GM19397 (cell line): Measurements from ENCODE around the gene GPR55.

Experiments used
- ATAC-seq: cut with Tn5 transposase; IDR thresholded peaks from one replicate; pipeline ENCODE4 v1.9.1; 2021; ENCODE audit warnings: mild to moderate bottlenecking, moderate library complexity; ENCODE audit not compliant: unreplicated experiment

The GPR55 gene

GRCh38 chr2:230951396-230951795, 26.4 kb upstream of the GPR55 start:
- ATAC-seq, result no peak

GRCh38 chr2:230950874-230951339, 25.9 kb upstream of the GPR55 start:
- no peak for ATAC-seq

- peak; percentile 45 for ATAC-seq
Measured at GRCh38 chr2:230949966-230950873, 25.2 kb upstream of the GPR55 start.

- peak; percentile 43 for ATAC-seq
Measured at GRCh38 chr2:230947908-230948365, 22.9 kb upstream of the GPR55 start.

- no peak for ATAC-seq
Measured at GRCh38 chr2:230947235-230947576, 22.2 kb upstream of the GPR55 start.

GRCh38 chr2:230946429-230947234, 21.6 kb upstream of the GPR55 start:
- no peak for ATAC-seq

- ATAC-seq, result no peak
Measured at GRCh38 chr2:230944757-230945372, 19.8 kb upstream of the GPR55 start.

GRCh38 chr2:230944123-230944653, 19.1 kb upstream of the GPR55 start:
- ATAC-seq, result peak; percentile 30

GRCh38 chr2:230942920-230943896, 18.2 kb upstream of the GPR55 start:
- ATAC-seq, result peak; percentile 54

- no peak for ATAC-seq
Measured at GRCh38 chr2:230942371-230942770, 17.3 kb upstream of the GPR55 start.

GRCh38 chr2:230941202-230942180, 16.4 kb upstream of the GPR55 start:
- no peak for ATAC-seq

GRCh38 chr2:230940471-230940815, 15.4 kb upstream of the GPR55 start:
- ATAC-seq, result no peak

- no peak for ATAC-seq
Measured at GRCh38 chr2:230939691-230940470, 14.8 kb upstream of the GPR55 start.

GRCh38 chr2:230939066-230939591, 14.1 kb upstream of the GPR55 start:
- ATAC-seq, result no peak

- no peak for ATAC-seq
Measured at GRCh38 chr2:230938516-230939065, 13.5 kb upstream of the GPR55 start.

- no peak for ATAC-seq
Measured at GRCh38 chr2:230938098-230938497, 13.1 kb upstream of the GPR55 start.

- no peak for ATAC-seq
Measured at GRCh38 chr2:230937362-230937761, 12.3 kb upstream of the GPR55 start.
